Stomach (tissue), 9 donors: ENCODE data around the gene CNGA1. TPM values are rescaled to one million over a fixed set of nuclear protein-coding genes. Genes with fewer than 3 reads are reported as not detected.

Source experiments
- DNase-seq, 2 donors: peaks; one replicate each; pipeline versions ENCODE4 v3.0.0 to v3.0.0-alpha.2; 2013 to 2019
- H3K27ac ChIP-seq, 5 donors: fragments of 200-600 bp in 4 of 5; sonication (generic) in 4 of 5; one replicate each; pipeline ENCODE4 v1.5.1; 2013 to 2019; ENCODE audit warnings: mild to moderate bottlenecking in 1 of 5, moderate library complexity in 1 of 5
- H3K27me3 ChIP-seq, 3 donors: fragments of 200-600 bp; sonication (generic); one replicate each; pipeline ENCODE4 v1.5.1; 2017 to 2019; ENCODE audit warnings: mixed run types in 1 of 3
- H3K36me3 ChIP-seq, 4 donors: fragments of 200-600 bp; sonication (generic); 1 replicate in 3 of 4; 2 replicates in 1 of 4; pipeline ENCODE4 v1.5.1; 2016 to 2019
- H3K4me1 ChIP-seq, 4 donors: fragments of 200-600 bp; sonication (generic); one replicate each; pipeline ENCODE4 v1.5.1; 2016 to 2019
- H3K4me3 ChIP-seq, 4 donors: fragments of 200-600 bp; sonication (generic) in 3 of 4; one replicate each; pipeline ENCODE4 v1.5.1; 2016 to 2019; ENCODE audit warnings: mild to moderate bottlenecking in 1 of 4
- H3K9me3 ChIP-seq, 4 donors: fragments of 200-600 bp; sonication (generic); one replicate each; pipeline ENCODE4 v1.5.1; 2016 to 2019
- CTCF ChIP-seq, 7 experiments: fragments of 450-650 bp in 4 of 7; fragments of 200-600 bp in 3 of 7; sonication (generic) in 3 of 7; IDR thresholded peaks; one replicate each; pipeline ENCODE4 v1.5.1; 2016 to 2019; ENCODE audit warnings: antibody characterized with exemption in 7 of 7, control low read depth in 2 of 7, mild to moderate bottlenecking in 1 of 7
- EP300 ChIP-seq: sonication (generic); formaldehyde crosslinking; IDR thresholded peaks from one replicate; pipeline ENCODE4 v1.6.1; 2017; ENCODE audit warnings: antibody characterized with exemption
- POLR2A ChIP-seq, 4 donors: fragments of 450-650 bp; IDR thresholded peaks; one replicate each; pipeline ENCODE4 v1.6.1; 2016; ENCODE audit warnings: antibody characterized with exemption in 4 of 4, control low read depth in 2 of 4, mild to moderate bottlenecking in 1 of 4, moderate library complexity in 1 of 4
- POLR2AphosphoS5 ChIP-seq, 3 donors: sonication (generic); formaldehyde crosslinking; IDR thresholded peaks; one replicate each; pipeline ENCODE4 v1.6.1; 2016; ENCODE audit warnings: antibody characterized with exemption in 3 of 3
- WGBS, 5 donors: extraction: QIAGEN DNeasy Blood & Tissue Kit in 3 of 5; methylation state at CpG; one replicate each; pipeline versions ENCODE4 v1.1.5 to v1.1.7; 2013 to 2018; 5-methylcytosine and 5-hydroxymethylcytosine counted together
- intact Hi-C: fragments of 100-400 bp; cut with DNase I; formaldehyde crosslinking; loops from one replicate; pipeline ENCODE4 v1.15.1; 2023; ENCODE audit warnings: low total_unique reads
- polyA plus RNA-seq, 3 donors: library from polyadenylated mRNA; stranded (reverse); fragments of 200-250 nt; gene quantifications; one replicate each; pipeline ENCODE4 v1.2.3, GENCODE V29; 2013
- total RNA-seq, 5 donors: library from RNA; depleted of rRNA; stranded (reverse); fragments of >200 nt; gene quantifications; one replicate each; pipeline versions ENCODE4 v1.1.0 to v1.2.3, GENCODE V29; 2014 to 2016
- donor health status: healthy with polysubstance abuse.
- donor health status: Bipolar disorder and iron deficiency.
- donor health status: healthy.

Gene CNGA1
- total and polyA plus RNA-seq, 8 donors, result 0.56 to 23.8 (median 3.6) TPM; not detected in 2

DNA sequence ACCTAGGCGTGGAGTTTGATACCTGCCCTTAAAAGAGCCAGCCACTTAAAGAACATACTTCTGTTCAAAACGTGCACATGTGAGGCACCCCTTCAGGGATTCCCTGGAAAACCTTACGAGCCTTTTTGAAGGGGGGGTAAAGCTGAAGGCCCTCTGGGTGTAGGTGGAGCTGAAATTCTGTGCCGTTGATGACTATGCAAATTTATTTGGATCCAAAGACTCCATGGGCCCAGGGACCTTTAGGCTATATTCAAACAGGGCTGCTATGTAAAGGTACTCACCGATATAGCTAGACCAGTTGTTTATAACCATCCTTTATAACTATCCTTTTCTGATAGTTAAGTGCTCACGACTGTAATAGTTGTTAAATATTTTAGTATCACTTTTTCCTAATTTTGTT, 61.8 kb downstream of the CNGA1 start:
- Histone ChIP-seq H3K9me3 (no peaks in the 10 kb centered on the region), H3K27ac (no peak overlapping the region)

DNA sequence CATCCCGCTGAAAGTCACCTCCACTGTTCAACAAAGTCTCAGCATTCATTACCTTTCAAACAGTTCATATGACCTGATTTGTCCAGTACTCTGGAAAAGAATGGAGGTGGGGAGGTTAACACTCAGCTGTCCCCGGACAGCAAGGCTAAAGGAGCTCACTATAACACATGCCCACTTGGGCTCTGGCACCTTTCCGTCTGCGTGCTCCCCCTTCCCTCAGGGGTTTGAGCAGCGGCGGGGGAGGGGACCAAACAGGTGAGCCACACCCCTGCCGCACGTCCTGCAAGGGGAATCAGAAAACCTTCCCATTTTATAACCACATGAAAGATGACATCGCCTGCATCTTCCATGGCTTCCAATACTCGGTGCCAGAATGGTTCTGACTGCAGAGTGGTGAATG, 62.2 kb downstream of the CNGA1 start:
- no peak overlapping the region for H3K27ac ChIP-seq
- no peak overlapping the region for H3K4me3 ChIP-seq
- no peak for TF ChIP-seq EP300
- no peak for TF ChIP-seq CTCF (IDR thresholded peaks at IDR 0.05)
- no peak for TF ChIP-seq POLR2A (IDR thresholded peaks at IDR 0.05)
- TF ChIP-seq POLR2AphosphoS5 (IDR thresholded peaks at IDR 0.05), result no peak
- DNase-seq, result no peak
- H3K36me3 ChIP-seq, result no peaks in the 10 kb centered on the region
- WGBS, 5 donors, result 67 to 74% (median 69%) methylated on average over 10 of the region's 10 CpGs
- H3K27me3 ChIP-seq, result no peaks in the 10 kb centered on the region
- H3K9me3 ChIP-seq, result no peaks in the 10 kb centered on the region
- intact Hi-C loops, result no loop called here
- H3K4me1 ChIP-seq, result no peaks in the 10 kb centered on the region

More for the DNA sequence above, 61.8 kb downstream of the CNGA1 start:
- Histone ChIP-seq H3K4me3 (no peak overlapping the region), H3K36me3 (no peaks in the 10 kb centered on the region), H3K27me3 (no peaks in the 10 kb centered on the region), H3K4me1 (no peaks in the 10 kb centered on the region)
- WGBS, 5 donors, result 75 to 81% (median 79%) methylated on average over 6 of the region's 6 CpGs
- no peak for TF ChIP-seq EP300
- no peak for TF ChIP-seq POLR2A (IDR thresholded peaks at IDR 0.05)
- TF ChIP-seq POLR2AphosphoS5 (IDR thresholded peaks at IDR 0.05), result no peak
- no peak for TF ChIP-seq CTCF (IDR thresholded peaks at IDR 0.05)
- DNase-seq, result no peak
- intact Hi-C loops, result no loop called here

DNA sequence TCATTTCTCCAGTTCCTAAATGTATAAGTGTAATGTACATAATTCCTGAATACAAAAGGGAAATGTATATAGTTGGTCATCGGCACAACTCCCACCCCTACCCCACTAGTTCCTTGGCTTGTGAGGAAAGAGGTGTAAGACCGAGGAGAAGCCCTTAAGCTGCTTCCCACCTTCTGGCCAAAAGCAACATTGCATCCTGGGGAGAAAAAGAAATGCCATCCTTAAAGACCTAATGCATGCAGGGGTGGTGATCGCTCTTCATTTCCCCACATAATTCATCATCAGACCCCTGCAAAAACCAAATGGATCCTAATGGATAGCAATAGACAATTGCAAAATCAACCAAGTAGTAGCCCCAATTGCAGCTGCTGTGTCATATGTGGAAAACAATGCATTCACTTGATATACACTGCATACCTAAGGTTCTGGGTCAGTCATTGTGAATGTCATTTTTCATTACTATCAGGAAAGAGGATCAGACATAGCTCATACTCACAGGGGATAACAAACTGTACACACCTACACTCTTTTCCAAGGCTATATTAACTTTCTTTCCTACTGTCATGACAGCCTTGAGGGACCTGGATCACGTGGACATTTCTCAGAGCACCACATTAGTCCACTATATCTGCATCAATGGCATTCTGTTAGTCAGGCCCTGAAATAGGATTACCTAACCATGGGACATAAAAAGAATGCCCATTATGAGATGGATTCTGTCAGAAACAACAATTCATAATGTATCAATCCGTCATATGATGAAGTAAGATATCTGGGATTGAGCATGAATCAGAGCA, 70.4 kb downstream of the CNGA1 start:
- intact Hi-C loops, result no loop called here
- H3K9me3 ChIP-seq, result no peaks in the 10 kb centered on the region
- 89 to 93% (median 92%) methylated on average over 5 of the region's 5 CpGs for WGBS, 5 donors
- no peak overlapping the region for H3K27ac ChIP-seq
- DNase-seq, result no peak
- H3K27me3 ChIP-seq, result no peaks in the 10 kb centered on the region
- TF ChIP-seq POLR2AphosphoS5 (IDR thresholded peaks at IDR 0.05), result no peak
- TF ChIP-seq CTCF (IDR thresholded peaks at IDR 0.05), result no peak
- TF ChIP-seq EP300, result no peak
- TF ChIP-seq POLR2A (IDR thresholded peaks at IDR 0.05), result no peak
- no peaks in the 10 kb centered on the region for H3K36me3 ChIP-seq
- no peak overlapping the region for H3K4me3 ChIP-seq
- H3K4me1 ChIP-seq, result no peaks in the 10 kb centered on the region

DNA sequence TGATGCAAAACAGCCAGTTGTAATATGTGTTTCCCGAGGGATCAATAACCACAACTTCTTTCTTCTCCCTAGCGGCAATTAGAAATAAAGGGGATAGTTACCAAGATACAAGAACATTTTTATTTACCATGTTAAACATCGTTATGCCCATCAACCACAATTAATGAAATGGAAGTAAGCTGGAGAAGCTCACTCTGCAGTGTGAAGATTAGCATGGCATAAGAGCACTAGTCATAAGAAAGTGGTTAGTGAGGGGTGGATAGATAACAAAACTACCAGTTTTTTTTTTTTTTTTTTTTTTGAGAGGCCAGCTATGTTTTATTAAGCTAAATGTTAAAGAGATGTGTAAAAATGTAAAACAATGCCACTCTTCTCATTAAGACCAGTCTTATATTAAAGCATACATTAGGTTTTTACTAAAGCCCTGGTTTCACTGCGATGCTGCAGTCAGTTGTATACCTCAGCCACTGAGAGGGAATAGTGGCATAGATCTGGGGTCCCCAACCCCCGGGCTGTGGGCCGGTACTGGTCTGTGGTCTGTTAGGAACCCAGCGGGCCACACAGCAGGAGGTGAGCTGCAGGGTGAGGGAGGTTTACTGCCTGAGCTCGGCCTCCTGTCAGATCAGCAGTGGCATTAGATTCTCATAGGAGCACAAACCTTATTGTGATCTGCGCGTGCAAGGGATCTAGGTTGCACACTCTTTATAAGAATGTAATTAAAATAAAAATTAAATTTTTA, 74.2 kb downstream of the CNGA1 start:
- DNase-seq, result no peak
- TF ChIP-seq POLR2A (IDR thresholded peaks at IDR 0.05), result no peak
- TF ChIP-seq POLR2AphosphoS5 (IDR thresholded peaks at IDR 0.05), result no peak
- TF ChIP-seq EP300, result no peak
- no peak for TF ChIP-seq CTCF (IDR thresholded peaks at IDR 0.05)
- no peak overlapping the region for H3K27ac ChIP-seq
- intact Hi-C loops, result no loop called here
- H3K9me3 ChIP-seq, result no peaks in the 10 kb centered on the region
- H3K27me3 ChIP-seq, result no peaks in the 10 kb centered on the region
- WGBS, 5 donors, result 74 to 81% (median 77%) methylated on average over 10 of the region's 10 CpGs
- H3K4me1 ChIP-seq, result no peaks in the 10 kb centered on the region
- H3K4me3 ChIP-seq, result no peak overlapping the region
- no peaks in the 10 kb centered on the region for H3K36me3 ChIP-seq
